HG03439 (cell line): ENCODE data around the gene MASP1.

Source experiments
- ATAC-seq: cut with Tn5 transposase; IDR thresholded peaks from one replicate; pipeline ENCODE4 v1.9.1; 2021; ENCODE audit warnings: mild to moderate bottlenecking, moderate library complexity; ENCODE audit not compliant: unreplicated experiment

The MASP1 gene

DNA sequence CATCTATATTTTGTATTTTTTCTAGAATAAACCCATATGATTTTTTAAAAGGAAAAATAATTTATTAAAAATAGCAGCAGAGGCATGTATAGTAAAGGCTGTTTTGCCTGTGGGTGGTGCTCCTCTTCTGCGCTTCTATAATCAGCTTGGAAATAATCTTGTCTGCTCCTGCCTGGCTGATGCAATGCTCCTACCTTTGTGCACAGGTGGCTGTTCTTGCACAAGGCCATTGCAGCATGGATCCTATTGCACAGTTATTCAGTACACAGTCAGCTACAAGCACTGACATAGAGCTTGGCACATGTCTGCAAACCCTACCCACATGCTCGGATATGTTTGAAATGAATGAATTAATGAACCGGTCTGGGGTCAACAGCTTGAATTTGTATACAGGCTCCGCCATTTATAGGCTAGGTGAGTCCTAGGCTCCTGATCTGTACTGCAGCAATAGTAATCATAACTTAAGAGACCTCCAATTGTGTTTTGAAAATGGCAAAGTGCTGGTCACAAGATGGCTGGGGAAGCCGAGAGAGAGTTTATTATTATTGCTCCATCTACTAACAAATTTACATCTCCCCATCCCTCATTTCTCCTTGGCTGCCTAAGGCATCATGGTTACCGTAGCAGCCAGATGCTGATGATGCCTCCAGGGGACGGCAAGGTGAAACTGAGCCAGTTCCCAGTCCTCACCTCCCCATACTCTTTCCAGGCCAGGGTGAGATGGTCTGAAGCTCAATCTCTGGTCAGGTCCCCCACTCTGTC lies 94.8 kb downstream of the MASP1 start:
- no peak for ATAC-seq

GRCh38 chr3:187193181-187193580 lies 98.4 kb downstream of the MASP1 start:
- no peak for ATAC-seq

DNA sequence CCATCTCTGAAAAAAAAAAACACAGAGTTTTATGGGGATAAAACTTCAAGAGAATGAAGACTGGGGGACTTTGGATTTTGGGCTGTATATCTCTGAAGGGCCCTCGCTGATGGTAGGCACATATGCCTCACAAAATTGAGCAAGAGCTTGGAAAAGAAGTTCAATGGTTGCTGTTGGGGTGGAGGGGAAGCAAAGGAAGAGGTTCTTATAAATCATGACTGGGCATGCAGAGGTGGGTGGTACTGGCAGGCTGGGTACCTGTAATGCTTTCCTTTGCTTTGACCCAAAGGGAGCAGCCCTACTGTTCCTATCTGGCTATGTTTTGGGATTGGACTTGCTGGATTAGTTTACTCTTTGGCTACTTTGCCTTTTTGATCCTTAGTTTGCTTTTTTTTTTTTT lies 100.3 kb downstream of the MASP1 start:
- no peak for ATAC-seq

- no peak for ATAC-seq
These were observed 102.6 kb downstream of the MASP1 start for GRCh38 chr3:187188931-187189330.

DNA sequence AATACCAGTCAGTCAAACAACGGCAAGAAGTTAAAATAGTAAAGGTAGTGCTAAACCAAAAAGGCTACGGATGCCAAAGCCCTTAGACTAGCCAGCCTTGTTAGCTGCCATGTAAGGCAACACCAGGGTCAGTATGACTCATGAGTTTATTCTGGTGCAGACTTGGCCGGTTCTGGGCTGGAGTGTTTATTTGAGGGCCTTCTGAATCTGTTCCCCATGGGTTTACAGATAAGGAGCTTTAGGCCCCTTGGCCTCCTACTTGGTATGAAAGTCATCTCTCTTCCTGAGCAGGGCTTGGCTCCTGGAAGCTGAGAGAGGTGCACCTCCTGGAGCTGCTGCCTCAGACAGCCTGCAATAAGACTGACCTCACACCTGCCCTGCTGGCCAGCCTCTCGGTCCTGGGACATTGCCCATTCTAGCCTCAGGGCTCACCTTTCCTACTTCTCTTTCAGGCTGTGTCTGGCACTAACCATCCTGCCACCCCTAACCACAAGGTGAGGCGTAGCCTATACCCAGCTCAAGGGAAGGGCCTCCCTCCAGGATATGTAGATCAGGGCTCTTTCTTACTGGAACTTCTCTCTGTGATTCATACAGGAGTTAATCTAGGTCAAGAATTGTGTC lies 104.6 kb downstream of the MASP1 start:
- ATAC-seq = no peak

DNA sequence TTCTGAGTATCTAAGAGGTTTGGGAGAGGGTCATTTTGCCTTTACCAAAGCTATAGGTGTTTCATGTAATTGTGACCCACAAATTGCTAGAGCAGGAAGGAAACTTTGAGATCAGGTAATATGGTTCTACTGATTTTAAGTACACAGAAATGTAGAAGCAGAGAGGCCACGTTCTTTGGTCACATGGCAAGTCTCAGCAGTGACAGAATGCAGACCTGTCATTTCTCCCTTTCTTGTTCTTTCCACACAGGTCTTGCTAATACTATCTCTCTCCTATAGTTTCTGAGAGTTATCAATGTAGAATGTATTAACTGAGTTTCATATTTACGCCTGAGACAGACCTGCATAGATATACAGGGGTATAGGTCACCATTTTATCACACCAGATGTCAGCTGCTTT lies 105.2 kb downstream of the MASP1 start:
- ATAC-seq = no peak

GRCh38 chr3:187185759-187186158 lies 105.8 kb downstream of the MASP1 start:
- no peak for ATAC-seq
